Measurements from ENCODE around the gene TCP11. TPM values are rescaled to one million over a fixed set of nuclear protein-coding genes. Genes with fewer than 3 reads are reported as not detected.

TCP11 gene
- polyA plus RNA-seq, 1 of the 3 experiments (the other 2 are of a cell fraction) = 0.16 TPM

DNA sequence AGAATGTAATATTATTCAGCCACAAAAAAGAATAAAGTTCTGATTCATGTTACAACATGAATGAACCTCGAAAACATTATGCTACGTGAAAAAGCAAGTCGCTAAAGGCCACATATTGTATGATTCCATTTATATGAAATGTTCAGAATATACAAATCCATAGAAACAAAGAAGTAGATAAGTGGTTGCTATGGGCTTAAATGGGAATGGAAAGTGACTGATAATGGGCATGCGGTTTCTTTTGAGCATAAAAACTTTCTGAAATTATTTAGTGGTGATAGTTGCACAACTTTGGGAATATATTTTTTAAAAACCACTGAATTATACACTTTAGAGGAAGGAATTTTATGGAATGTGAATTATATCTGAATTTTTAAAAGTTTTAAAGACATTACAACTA is 33.4 kb upstream of the TCP11 start:
- no peak for TF ChIP-seq ELF1 (IDR thresholded peaks at IDR 0.05)
- TF ChIP-seq, protein P1, sequence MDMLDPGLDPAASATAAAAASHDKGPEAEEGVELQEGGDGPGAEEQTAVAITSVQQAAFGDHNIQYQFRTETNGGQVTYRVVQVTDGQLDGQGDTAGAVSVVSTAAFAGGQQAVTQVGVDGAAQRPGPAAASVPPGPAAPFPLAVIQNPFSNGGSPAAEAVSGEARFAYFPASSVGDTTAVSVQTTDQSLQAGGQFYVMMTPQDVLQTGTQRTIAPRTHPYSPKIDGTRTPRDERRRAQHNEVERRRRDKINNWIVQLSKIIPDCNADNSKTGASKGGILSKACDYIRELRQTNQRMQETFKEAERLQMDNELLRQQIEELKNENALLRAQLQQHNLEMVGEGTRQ (IDR thresholded peaks at IDR 0.05; ENCODE audit: borderline replicate concordance, low read depth, low read length) = no peak
- Histone ChIP-seq H3K79me2 (ENCODE audit: insufficient read depth) (no peaks in the 10 kb centered on the region), H3K4me2 (no peak overlapping the region), H3K27me3 (ENCODE audit: insufficient read depth) (no peaks in the 10 kb centered on the region), H3K36me3 (replicated peaks in 1 of 2; ENCODE audit: control insufficient read depth in 1 of 2, insufficient read depth in 2 of 2, low read length in 1 of 2) (no peaks in the 10 kb centered on the region), H3K4me1 (ENCODE audit: control insufficient read depth in 1 of 2, insufficient read depth in 2 of 2, low read depth in 1 of 2, low read length in 1 of 2) (peaks cover 0 to 23% of the 10 kb centered on the region in 2 experiments; a peak in 3 of 4 replicates), H2AFZ (ENCODE audit: low read depth) (no peak overlapping the region), H3F3A (replicated peaks; ENCODE audit: insufficient read depth) (peaks cover 10% of the 10 kb centered on the region), H3K9me3 (no peaks in the 10 kb centered on the region), H3K4me3 (ENCODE audit: low read depth in 2 of 2, low read length in 1 of 2) (no peak overlapping the region), H3K9ac (no peak overlapping the region), H4K20me1 (ENCODE audit: insufficient read depth) (no peaks in the 10 kb centered on the region), H3K27ac (ENCODE audit: low read depth in 2 of 2, low read length in 1 of 2) (no peak overlapping the region), H3K9me2 (no peaks in the 10 kb centered on the region)
- WGBS (ENCODE audit: low lambda C conversion rate) = 96% methylated on average over 4 of the region's 4 CpGs
- ChIA-PET POLR2A (no interaction called here), CTCF (no interaction called here)
- no peak for DNase-seq

DNA sequence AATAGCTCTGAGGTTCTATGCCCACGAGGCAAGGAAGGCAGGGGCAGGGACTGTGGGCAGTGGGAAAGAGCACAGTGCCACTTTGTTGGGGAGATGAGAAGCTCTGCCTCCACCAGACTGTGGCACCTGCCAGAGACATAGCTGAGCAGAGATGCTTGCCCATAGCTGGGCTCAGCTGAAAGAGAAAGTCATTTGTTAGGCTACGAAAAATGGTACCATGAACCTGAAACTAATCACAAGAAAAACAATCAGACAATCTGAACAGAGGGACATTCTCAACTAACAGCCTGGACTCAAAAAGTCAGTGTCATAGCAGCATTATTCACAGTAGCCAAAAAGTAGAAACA is 32.9 kb upstream of the TCP11 start:
- H3K4me1 ChIP-seq (ENCODE audit: control insufficient read depth in 1 of 2, insufficient read depth in 2 of 2, low read depth in 1 of 2, low read length in 1 of 2) = peaks cover 0 to 23% of the 10 kb centered on the region in 2 experiments; a peak in 3 of 4 replicates
- CTCF ChIA-PET = no interaction called here

DNA sequence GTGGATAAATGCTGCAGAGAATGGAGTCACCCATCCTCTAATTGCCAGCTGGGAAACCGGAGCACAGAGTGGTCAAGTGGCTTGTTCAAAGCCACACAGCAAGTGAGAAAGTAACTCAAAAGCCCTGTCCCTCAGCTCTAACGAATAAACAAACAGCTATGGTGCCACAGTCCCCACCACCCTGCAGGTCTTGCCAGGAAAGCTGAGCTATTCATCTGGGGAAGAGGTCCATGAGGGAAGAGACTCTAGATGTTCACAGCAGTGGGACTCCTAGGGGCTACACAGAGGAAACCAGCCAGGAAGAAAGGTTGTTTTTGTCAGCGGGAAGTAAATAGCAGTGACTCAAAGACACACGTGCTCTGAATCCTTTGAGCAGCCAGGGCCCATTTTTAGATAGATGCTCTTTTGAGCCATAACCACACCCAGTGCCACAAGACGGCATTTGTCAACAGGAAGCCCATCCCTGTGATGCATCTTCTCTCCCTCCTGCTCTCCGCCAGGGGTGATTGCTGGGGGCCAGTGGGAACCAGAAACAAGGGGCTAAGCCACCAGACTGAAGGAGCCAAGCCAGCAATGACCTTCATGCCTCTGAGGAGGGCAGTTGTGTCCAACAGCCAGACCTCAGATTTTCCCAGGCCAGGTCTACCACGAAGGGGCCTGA is 32.4 kb upstream of the TCP11 start:
- Histone ChIP-seq H3K36me3 (replicated peaks in 1 of 2; ENCODE audit: control insufficient read depth in 1 of 2, insufficient read depth in 2 of 2, low read length in 1 of 2) (no peaks in the 10 kb centered on the region), H3K9ac (no peak overlapping the region), H3K27me3 (ENCODE audit: insufficient read depth) (no peaks in the 10 kb centered on the region), H2AFZ (ENCODE audit: low read depth) (no peak overlapping the region), H3K4me1 (ENCODE audit: control insufficient read depth in 1 of 2, insufficient read depth in 2 of 2, low read depth in 1 of 2, low read length in 1 of 2) (peaks cover 0 to 23% of the 10 kb centered on the region in 2 experiments; a peak in 3 of 4 replicates), H3K4me2 (no peak overlapping the region), H3K79me2 (ENCODE audit: insufficient read depth) (no peaks in the 10 kb centered on the region), H3K27ac (ENCODE audit: low read depth in 2 of 2, low read length in 1 of 2) (no peak overlapping the region), H4K20me1 (ENCODE audit: insufficient read depth) (no peaks in the 10 kb centered on the region), H3K9me3 (no peaks in the 10 kb centered on the region), H3K9me2 (no peaks in the 10 kb centered on the region), H3F3A (replicated peaks; ENCODE audit: insufficient read depth) (peaks cover 10% of the 10 kb centered on the region), H3K4me3 (ENCODE audit: low read depth in 2 of 2, low read length in 1 of 2) (no peak overlapping the region)
- 46% methylated on average over 6 of the region's 7 CpGs for WGBS (ENCODE audit: low lambda C conversion rate)
- DNase-seq = no peak
- ChIA-PET POLR2A (no interaction called here), CTCF (interaction anchor here (0.7 kb wide), 1 partner anchor 67 kb away, joined by 4 read pairs; no protein-coding TSS in a partner anchor)
- TF ChIP-seq, protein P2, sequence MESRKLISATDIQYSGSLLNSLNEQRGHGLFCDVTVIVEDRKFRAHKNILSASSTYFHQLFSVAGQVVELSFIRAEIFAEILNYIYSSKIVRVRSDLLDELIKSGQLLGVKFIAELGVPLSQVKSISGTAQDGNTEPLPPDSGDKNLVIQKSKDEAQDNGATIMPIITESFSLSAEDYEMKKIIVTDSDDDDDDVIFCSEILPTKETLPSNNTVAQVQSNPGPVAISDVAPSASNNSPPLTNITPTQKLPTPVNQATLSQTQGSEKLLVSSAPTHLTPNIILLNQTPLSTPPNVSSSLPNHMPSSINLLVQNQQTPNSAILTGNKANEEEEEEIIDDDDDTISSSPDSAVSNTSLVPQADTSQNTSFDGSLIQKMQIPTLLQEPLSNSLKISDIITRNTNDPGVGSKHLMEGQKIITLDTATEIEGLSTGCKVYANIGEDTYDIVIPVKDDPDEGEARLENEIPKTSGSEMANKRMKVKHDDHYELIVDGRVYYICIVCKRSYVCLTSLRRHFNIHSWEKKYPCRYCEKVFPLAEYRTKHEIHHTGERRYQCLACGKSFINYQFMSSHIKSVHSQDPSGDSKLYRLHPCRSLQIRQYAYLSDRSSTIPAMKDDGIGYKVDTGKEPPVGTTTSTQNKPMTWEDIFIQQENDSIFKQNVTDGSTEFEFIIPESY (IDR thresholded peaks at IDR 0.05; ENCODE audit: borderline replicate concordance, low read depth) = no peak
- no peak for TF ChIP-seq ELF1 (IDR thresholded peaks at IDR 0.05)
- TF ChIP-seq NFIC (IDR thresholded peaks at IDR 0.05; ENCODE audit: borderline replicate concordance) = no peak
- no peak for TF ChIP-seq FOXM1 (IDR thresholded peaks at IDR 0.05; ENCODE audit: low read depth)
- TF ChIP-seq, protein P3, sequence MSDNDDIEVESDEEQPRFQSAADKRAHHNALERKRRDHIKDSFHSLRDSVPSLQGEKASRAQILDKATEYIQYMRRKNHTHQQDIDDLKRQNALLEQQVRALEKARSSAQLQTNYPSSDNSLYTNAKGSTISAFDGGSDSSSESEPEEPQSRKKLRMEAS (IDR thresholded peaks at IDR 0.05; ENCODE audit: low read depth) = no peak
- no peak for TF ChIP-seq POLR2AphosphoS5 (IDR thresholded peaks at IDR 0.05; ENCODE audit: low read depth, low read length)
- no peak for TF ChIP-seq CHD2 (IDR thresholded peaks at IDR 0.05; ENCODE audit: low read length, partially characterized antibody)
- TF ChIP-seq MEF2A (IDR thresholded peaks at IDR 0.05; ENCODE audit: borderline replicate concordance, low read depth) = no peak
- TF ChIP-seq RXRA (IDR thresholded peaks at IDR 0.05; ENCODE audit: borderline replicate concordance, low read depth) = no peak
- TF ChIP-seq TAF1 (IDR thresholded peaks at IDR 0.05; ENCODE audit: borderline replicate concordance, low read depth, low read length) = no peak
- no peak for TF ChIP-seq FOSL2 (IDR thresholded peaks at IDR 0.05; ENCODE audit: borderline replicate concordance, low read depth)
- TF ChIP-seq, protein P4, sequence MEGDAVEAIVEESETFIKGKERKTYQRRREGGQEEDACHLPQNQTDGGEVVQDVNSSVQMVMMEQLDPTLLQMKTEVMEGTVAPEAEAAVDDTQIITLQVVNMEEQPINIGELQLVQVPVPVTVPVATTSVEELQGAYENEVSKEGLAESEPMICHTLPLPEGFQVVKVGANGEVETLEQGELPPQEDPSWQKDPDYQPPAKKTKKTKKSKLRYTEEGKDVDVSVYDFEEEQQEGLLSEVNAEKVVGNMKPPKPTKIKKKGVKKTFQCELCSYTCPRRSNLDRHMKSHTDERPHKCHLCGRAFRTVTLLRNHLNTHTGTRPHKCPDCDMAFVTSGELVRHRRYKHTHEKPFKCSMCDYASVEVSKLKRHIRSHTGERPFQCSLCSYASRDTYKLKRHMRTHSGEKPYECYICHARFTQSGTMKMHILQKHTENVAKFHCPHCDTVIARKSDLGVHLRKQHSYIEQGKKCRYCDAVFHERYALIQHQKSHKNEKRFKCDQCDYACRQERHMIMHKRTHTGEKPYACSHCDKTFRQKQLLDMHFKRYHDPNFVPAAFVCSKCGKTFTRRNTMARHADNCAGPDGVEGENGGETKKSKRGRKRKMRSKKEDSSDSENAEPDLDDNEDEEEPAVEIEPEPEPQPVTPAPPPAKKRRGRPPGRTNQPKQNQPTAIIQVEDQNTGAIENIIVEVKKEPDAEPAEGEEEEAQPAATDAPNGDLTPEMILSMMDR (IDR thresholded peaks at IDR 0.05) = no peak

More for the DNA sequence above, 32.9 kb upstream of the TCP11 start:
- H3K4me3 ChIP-seq (ENCODE audit: low read depth in 2 of 2, low read length in 1 of 2) = no peak overlapping the region
- TF ChIP-seq FOXJ3 (CRISPR knock-in tag; IDR thresholded peaks at IDR 0.05) (no peak), MXI1 (IDR thresholded peaks at IDR 0.05; ENCODE audit: low read depth, low read length) (no peak), GABPA (IDR thresholded peaks at IDR 0.05; ENCODE audit: low read depth) (no peak), RAD21 (IDR thresholded peaks at IDR 0.05; ENCODE audit: low read length) (no peak)
- TF ChIP-seq, protein P1 (IDR thresholded peaks at IDR 0.05; ENCODE audit: borderline replicate concordance, low read depth, low read length) = no peak
- H3K79me2 ChIP-seq (ENCODE audit: insufficient read depth) = no peaks in the 10 kb centered on the region
- H3K36me3 ChIP-seq (replicated peaks in 1 of 2; ENCODE audit: control insufficient read depth in 1 of 2, insufficient read depth in 2 of 2, low read length in 1 of 2) = no peaks in the 10 kb centered on the region
- POLR2A ChIA-PET = no interaction called here
- H4K20me1 ChIP-seq (ENCODE audit: insufficient read depth) = no peaks in the 10 kb centered on the region
- H3K4me2 ChIP-seq = no peak overlapping the region
- no peak overlapping the region for H3K27ac ChIP-seq (ENCODE audit: low read depth in 2 of 2, low read length in 1 of 2)
- H2AFZ ChIP-seq (ENCODE audit: low read depth) = no peak overlapping the region
- H3K9me2 ChIP-seq = no peaks in the 10 kb centered on the region
- H3K27me3 ChIP-seq (ENCODE audit: insufficient read depth) = no peaks in the 10 kb centered on the region
- no peaks in the 10 kb centered on the region for H3K9me3 ChIP-seq
- H3F3A ChIP-seq (replicated peaks; ENCODE audit: insufficient read depth) = peaks cover 10% of the 10 kb centered on the region
- no peak for DNase-seq
- H3K9ac ChIP-seq = no peak overlapping the region
- 86% methylated on average over 2 of the region's 2 CpGs for WGBS (ENCODE audit: low lambda C conversion rate)

Measured in SK-N-SH (cell line).